ENCODE data around the gene PPP1R37.

The PPP1R37 gene

GRCh38 chr19:45079911-45080370, 13.0 kb upstream of the PPP1R37 start:
- ChIA-PET POLR2A (interaction anchor here (0.6 to 1.9 kb wide), 2 partner anchors 13 to 31 kb away, joined by 5 to 8 read pairs; partner anchors contain the start of gene PPP1R37), CTCF (interaction anchor here (1.0 to 2.0 kb wide), 4 partner anchors 10 to 20 kb away, joined by 3 to 11 read pairs (median 4); partner anchors contain the start of gene PPP1R37)

GRCh38 chr19:45082170-45082569, 10.8 kb upstream of the PPP1R37 start:
- TF ChIP-seq CTCF (IDR thresholded peaks at IDR 0.05; ENCODE audit: control extremely low read depth, extremely low read depth, low read depth, missing control alignments), result no peak
- POLR2A ChIA-PET, result no interaction called here
- CTCF ChIA-PET, result no interaction called here
- no peak for DNase-seq (ENCODE audit: extremely low spot score)

More at GRCh38 chr19:45079911-45080370, 13.0 kb upstream of the PPP1R37 start:
- no peak for DNase-seq (ENCODE audit: extremely low spot score)
- no peak for TF ChIP-seq CTCF (IDR thresholded peaks at IDR 0.05; ENCODE audit: control extremely low read depth, extremely low read depth, low read depth, missing control alignments)

GRCh38 chr19:45086480-45086879, 6.5 kb upstream of the PPP1R37 start:
- ChIA-PET CTCF (interaction anchor here (1.5 kb wide), 1 partner anchor 12 kb away, joined by 3 read pairs; no protein-coding TSS in a partner anchor), POLR2A (no interaction called here)
- DNase-seq (ENCODE audit: extremely low spot score), result no peak
- no peak for TF ChIP-seq CTCF (IDR thresholded peaks at IDR 0.05; ENCODE audit: control extremely low read depth, extremely low read depth, low read depth, missing control alignments)

- CTCF ChIA-PET, result interaction anchor here (1.5 kb wide), 1 partner anchor 11 kb away, joined by 3 read pairs; no protein-coding TSS in a partner anchor
- no peak for DNase-seq (ENCODE audit: extremely low spot score)
- TF ChIP-seq CTCF (IDR thresholded peaks at IDR 0.05; ENCODE audit: control extremely low read depth, extremely low read depth, low read depth, missing control alignments), result no peak
- POLR2A ChIA-PET, result no interaction called here
These were observed 5.4 kb upstream of the PPP1R37 start for GRCh38 chr19:45087531-45087930.

- no peak for DNase-seq (ENCODE audit: extremely low spot score)
- ChIA-PET CTCF (interaction anchor here (1.4 kb wide), 1 partner anchor 10 kb away, joined by 5 read pairs; no protein-coding TSS in a partner anchor), POLR2A (no interaction called here)
- no peak for TF ChIP-seq CTCF (IDR thresholded peaks at IDR 0.05; ENCODE audit: control extremely low read depth, extremely low read depth, low read depth, missing control alignments)
These were observed 2.9 kb upstream of the PPP1R37 start for GRCh38 chr19:45090034-45090433.

- no peak for DNase-seq (ENCODE audit: extremely low spot score)
- CTCF ChIA-PET, result interaction anchor here (2.5 kb wide), 1 partner anchor 11 kb away, joined by 11 read pairs; the partner anchor contains the start of gene GEMIN7
- POLR2A ChIA-PET, result no interaction called here
These were observed 2.4 kb upstream of the PPP1R37 start for GRCh38 chr19:45090606-45091005.

More at GRCh38 chr19:45090606-45091005, 2.4 kb upstream of the PPP1R37 start:
- no peak for TF ChIP-seq CTCF (IDR thresholded peaks at IDR 0.05; ENCODE audit: control extremely low read depth, extremely low read depth, low read depth, missing control alignments)

All from GM10248 (cell line).